Measurements from ENCODE around the gene BZW2. TPM values are rescaled to one million over a fixed set of nuclear protein-coding genes. Genes with fewer than 3 reads are reported as not detected.
A peak's percentile ranks its signal among the peaks of the same experiment; 100 is the strongest.

The BZW2 gene
- total RNA-seq, 1 donor from 2014 or later, result 28.0 TPM

DNA sequence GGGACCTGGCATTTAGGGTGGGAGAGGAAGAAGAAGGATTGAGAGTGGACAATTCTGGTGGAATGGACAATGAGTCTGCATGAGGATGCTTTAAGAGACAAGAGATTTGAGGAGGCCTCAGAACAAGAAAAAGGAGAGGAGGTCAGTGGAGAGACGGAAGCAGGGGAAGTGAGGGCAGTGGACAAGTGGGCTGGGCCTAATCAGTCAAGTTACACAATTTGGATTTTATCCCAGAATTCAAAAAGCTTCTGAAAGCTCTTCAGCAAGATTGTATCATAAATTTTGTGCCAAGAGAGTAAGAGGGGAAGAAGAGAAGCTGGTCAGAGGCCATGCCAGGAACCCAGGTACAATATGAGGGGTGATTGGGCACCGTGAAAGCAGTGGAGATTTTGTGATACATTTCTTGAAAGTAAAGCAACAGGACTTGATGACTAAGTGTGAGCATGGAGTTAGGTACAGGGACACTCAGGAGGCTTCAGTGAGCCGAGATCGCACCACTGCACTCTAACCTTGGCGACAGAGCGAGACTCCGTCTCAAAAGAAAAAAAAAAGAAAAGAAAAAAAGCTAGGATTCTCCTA lies 88.3 kb downstream of the BZW2 start:
- DNase-seq, result no peak
- H3K4me1 ChIP-seq, result no peaks in the 10 kb centered on the region
- no peaks in the 10 kb centered on the region for H3K27me3 ChIP-seq
- H3K4me3 ChIP-seq, result peak overlapping the region; percentile 26
- peak overlapping the region; percentile 36 for H3K27ac ChIP-seq
- H3K9me3 ChIP-seq, result no peaks in the 10 kb centered on the region
- TF ChIP-seq, protein P1, sequence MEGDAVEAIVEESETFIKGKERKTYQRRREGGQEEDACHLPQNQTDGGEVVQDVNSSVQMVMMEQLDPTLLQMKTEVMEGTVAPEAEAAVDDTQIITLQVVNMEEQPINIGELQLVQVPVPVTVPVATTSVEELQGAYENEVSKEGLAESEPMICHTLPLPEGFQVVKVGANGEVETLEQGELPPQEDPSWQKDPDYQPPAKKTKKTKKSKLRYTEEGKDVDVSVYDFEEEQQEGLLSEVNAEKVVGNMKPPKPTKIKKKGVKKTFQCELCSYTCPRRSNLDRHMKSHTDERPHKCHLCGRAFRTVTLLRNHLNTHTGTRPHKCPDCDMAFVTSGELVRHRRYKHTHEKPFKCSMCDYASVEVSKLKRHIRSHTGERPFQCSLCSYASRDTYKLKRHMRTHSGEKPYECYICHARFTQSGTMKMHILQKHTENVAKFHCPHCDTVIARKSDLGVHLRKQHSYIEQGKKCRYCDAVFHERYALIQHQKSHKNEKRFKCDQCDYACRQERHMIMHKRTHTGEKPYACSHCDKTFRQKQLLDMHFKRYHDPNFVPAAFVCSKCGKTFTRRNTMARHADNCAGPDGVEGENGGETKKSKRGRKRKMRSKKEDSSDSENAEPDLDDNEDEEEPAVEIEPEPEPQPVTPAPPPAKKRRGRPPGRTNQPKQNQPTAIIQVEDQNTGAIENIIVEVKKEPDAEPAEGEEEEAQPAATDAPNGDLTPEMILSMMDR (IDR thresholded peaks at IDR 0.05), result no peak
- ATAC-seq, result peak; percentile 82
- H3K36me3 ChIP-seq, result no peaks in the 10 kb centered on the region
- intact Hi-C loops (cut with DNase I), result no loop called here

DNA sequence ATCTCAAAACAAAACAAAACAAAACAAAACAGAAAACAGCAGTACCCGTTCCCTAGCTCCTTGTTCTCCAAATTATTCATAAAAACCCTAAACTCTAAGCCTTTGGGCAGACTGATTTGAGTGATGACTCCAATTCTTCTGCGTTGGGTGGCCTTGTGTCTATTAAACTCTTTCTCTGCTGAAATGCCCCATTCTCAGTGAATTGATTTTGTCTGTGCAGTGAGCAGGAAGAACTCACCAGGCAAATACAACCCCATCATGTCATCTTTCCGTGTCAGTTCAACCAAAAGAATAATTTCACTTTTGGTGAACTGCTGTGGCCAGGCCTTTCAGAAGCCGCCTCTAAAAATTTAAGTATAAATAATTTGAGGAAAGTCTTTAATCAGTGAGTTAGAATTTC lies 89.0 kb downstream of the BZW2 start:
- ATAC-seq (no peak), DNase-seq (no peak)
- peaks cover under 1% of the 10 kb centered on the region for H3K4me1 ChIP-seq
- no peak overlapping the region for H3K27ac ChIP-seq
- H3K4me3 ChIP-seq, result no peak overlapping the region
- no peaks in the 10 kb centered on the region for H3K9me3 ChIP-seq
- intact Hi-C loops (cut with DNase I), result no loop called here
- no peaks in the 10 kb centered on the region for H3K27me3 ChIP-seq
- no peaks in the 10 kb centered on the region for H3K36me3 ChIP-seq
- TF ChIP-seq, protein P1 (IDR thresholded peaks at IDR 0.05), result no peak

GRCh38 chr7:16738011-16738688 lies 92.2 kb downstream of the BZW2 start:
- Histone ChIP-seq H3K9me3 (no peaks in the 10 kb centered on the region), H3K27ac (no peak overlapping the region), H3K4me1 (peaks cover 8% of the 10 kb centered on the region), H3K27me3 (no peaks in the 10 kb centered on the region), H3K36me3 (no peaks in the 10 kb centered on the region), H3K4me3 (no peak overlapping the region)
- ATAC-seq, result no peak
- TF ChIP-seq, protein P1 (IDR thresholded peaks at IDR 0.05), result no peak
- intact Hi-C loops (cut with DNase I), result no loop called here
- DNase-seq, result no peak

DNA sequence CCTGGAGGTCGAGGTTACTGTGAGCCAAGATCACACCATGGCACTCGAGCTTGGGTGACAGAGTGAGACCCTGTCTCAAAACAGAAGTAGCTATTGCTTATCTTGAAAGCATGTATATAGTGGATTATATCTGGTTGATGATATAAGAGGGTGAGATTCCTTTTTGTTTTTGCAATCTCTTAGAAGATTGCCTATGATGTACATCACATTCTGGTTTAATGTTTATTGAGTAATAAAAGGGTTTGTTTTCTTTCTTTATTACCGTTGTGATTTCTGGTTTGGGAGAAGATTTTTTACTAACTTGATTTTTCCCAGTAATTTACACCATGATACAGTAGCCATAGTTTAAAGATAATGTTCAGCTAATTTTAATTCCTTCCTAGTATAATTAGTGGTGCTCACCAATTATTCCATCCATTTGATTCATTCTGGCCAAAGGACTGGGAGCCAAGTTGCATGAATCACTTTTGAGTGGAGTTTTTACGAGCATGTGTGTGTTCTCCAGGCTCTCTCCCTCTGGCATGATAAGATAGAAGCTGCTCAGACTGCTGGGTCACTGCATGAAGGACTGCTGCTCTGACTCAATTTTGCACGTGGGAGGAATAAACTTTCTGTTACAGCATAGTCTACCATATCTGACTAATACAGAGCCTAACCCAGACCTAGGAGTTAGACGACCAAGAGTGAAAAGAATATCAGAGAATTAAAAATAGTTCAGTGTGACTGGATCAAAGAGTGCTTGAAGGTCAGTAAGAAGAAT lies 94.1 kb downstream of the BZW2 start:
- no peaks in the 10 kb centered on the region for H3K27me3 ChIP-seq
- H3K27ac ChIP-seq, result no peak overlapping the region
- H3K36me3 ChIP-seq, result no peaks in the 10 kb centered on the region
- ATAC-seq (peak; percentile 68), DNase-seq (no peak)
- peaks cover 8% of the 10 kb centered on the region for H3K4me1 ChIP-seq
- no peak overlapping the region for H3K4me3 ChIP-seq
- TF ChIP-seq, protein P1 (IDR thresholded peaks at IDR 0.05), result no peak
- intact Hi-C loops (cut with DNase I), result no loop called here
- no peaks in the 10 kb centered on the region for H3K9me3 ChIP-seq

DNA sequence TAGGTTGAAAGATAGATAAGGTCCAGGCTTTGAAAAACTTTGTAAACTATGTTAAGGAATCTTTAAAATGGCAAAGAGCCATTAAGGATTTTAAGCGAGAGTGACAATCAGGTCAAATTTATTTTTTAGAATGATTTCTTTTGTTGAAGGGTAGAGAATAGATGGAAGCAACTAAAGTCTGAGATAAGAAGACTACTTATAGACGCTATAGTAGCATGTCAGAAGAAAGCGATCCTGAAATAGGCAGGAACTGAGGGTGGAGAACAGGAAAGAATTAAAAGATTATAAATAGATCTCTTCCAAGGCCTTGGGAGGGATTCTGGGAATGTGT lies 94.6 kb downstream of the BZW2 start:
- Histone ChIP-seq H3K4me3 (no peak overlapping the region), H3K27ac (no peak overlapping the region), H3K9me3 (no peaks in the 10 kb centered on the region), H3K4me1 (peaks cover 8% of the 10 kb centered on the region), H3K27me3 (no peaks in the 10 kb centered on the region), H3K36me3 (no peaks in the 10 kb centered on the region)
- intact Hi-C loops (cut with DNase I), result no loop called here
- TF ChIP-seq, protein P1 (IDR thresholded peaks at IDR 0.05), result no peak
- ATAC-seq, result no peak
- no peak for DNase-seq
